ENCODE results near the gene CCDC159. TPM values are rescaled to one million over a fixed set of nuclear protein-coding genes. Genes with fewer than 3 reads are reported as not detected.
A peak's percentile ranks its signal among the peaks of the same experiment; 100 is the strongest.

CCDC159 gene
- total RNA-seq (2012; rRNA removed) (4.4 and 4.7 TPM in 2 replicates), polyA plus RNA-seq (2012; rRNA removed) (14.0 and 14.3 TPM in 2 replicates), Bru-seq, nascent RNA (percentile 51 among the genes with signal in this experiment), BruChase-seq, experiment 1, labeled RNA remaining after a 6-hour chase (percentile 60 among the genes with signal in this experiment), BruChase-seq, experiment 2, labeled RNA remaining after a 2-hour chase (percentile 49 among the genes with signal in this experiment)
- polyA plus RNA-seq (2012; cell fraction: cytosol; rRNA removed), result 10.4 and 13.2 TPM in 2 replicates
- 85.5 and 114 TPM in 2 replicates for polyA plus RNA-seq (2012; cell fraction: nucleus; rRNA removed; ENCODE audit: low replicate concordance)
- long read RNA-seq, partial matches to known transcripts, result 3 of 6 reads
- long read RNA-seq, other reads (novel, unspliced or antisense), result 2 of 6 reads

GRCh38 chr19:11346104-11346940 is at the start of gene CCDC159, which contains the start of gene TMEM205:
CCDC159 (plus strand) TSS chr19:11346519; CDS start chr19:11346607, 88 bp downstream.
TMEM205 (minus strand) TSS chr19:11346268; CDS start chr19:11345619, 649 bp downstream.
- H2BK15ac ChIP-seq (ENCODE audit: low read depth, low read length), result peak within 1 kb of the TSS; percentile 53
- peak within 1 kb of the TSS; percentile 93 for H3K14ac ChIP-seq (replicated peaks; ENCODE audit: low read depth, low read length)
- ChIA-PET POLR2A (ENCODE audit: unreplicated experiment) (interaction anchor here (0.6 kb wide), 1 partner anchor 68 kb away, joined by 6 read pairs; no protein-coding TSS in a partner anchor), CTCF (interaction anchor here (0.5 to 1.3 kb wide), 2 partner anchors 37 to 45 kb away, joined by 4 to 5 read pairs; no protein-coding TSS in a partner anchor)
- peak within 1 kb of the TSS; percentile 73 for H3K4me3 ChIP-seq (ENCODE audit: insufficient read depth, low read depth, low read length)
- H3K9ac ChIP-seq (ENCODE audit: low read depth, low read length), result peak within 1 kb of the TSS; percentile 83
- H3K56ac ChIP-seq (ENCODE audit: extremely low read depth, insufficient read depth, low read length), result peak within 1 kb of the TSS; percentile 81
- peaks cover 5% of the 10 kb centered on the region for H3K9me1 ChIP-seq (ENCODE audit: insufficient read depth, low read length)
- H3K18ac ChIP-seq (ENCODE audit: low read depth, low read length), result peak within 1 kb of the TSS; percentile 40
- peak within 1 kb of the TSS; percentile 94 for H3K4ac ChIP-seq (ENCODE audit: low read depth, low read length)
- H2BK5ac ChIP-seq (ENCODE audit: low read depth, low read length, poor library complexity, severe bottlenecking), result peak within 1 kb of the TSS; percentile 68
- H3K23ac ChIP-seq (ENCODE audit: low read depth, low read length), result peak within 1 kb of the TSS; percentile 83; the same call in 1 of the 2 replicates
- H4K91ac ChIP-seq (ENCODE audit: insufficient read depth, low read depth, low read length), result peak within 1 kb of the TSS; percentile 87
- peak within 1 kb of the TSS; percentile 84 to 92 for H4K8ac ChIP-seq (ENCODE audit: low read depth in 2 of 2, low read length in 2 of 2)
- peak within 1 kb of the TSS; percentile 87 for H2AK9ac ChIP-seq (replicated peaks; ENCODE audit: low read depth, low read length, poor library complexity)
- H2AFZ ChIP-seq (replicated peaks; ENCODE audit: low read length, poor library complexity), result peak within 1 kb of the TSS; percentile 97
- peaks cover 9% of the 10 kb centered on the region; the same call in 1 of the 2 replicates for H4K20me1 ChIP-seq (ENCODE audit: insufficient read depth, low read length)
- H3K4me1 ChIP-seq (ENCODE audit: control insufficient read depth, insufficient read depth, low read length), result peaks cover 8% of the 10 kb centered on the region
- peaks cover 10 to 23% of the 10 kb centered on the region in 2 experiments; a peak in 3 of 4 replicates for H3K79me1 ChIP-seq (ENCODE audit: low read depth in 1 of 2, low read length in 2 of 2)
- H2BK120ac ChIP-seq (ENCODE audit: low read depth, low read length), result peak within 1 kb of the TSS; percentile 83
- no peaks in the 10 kb centered on the region for H3K27me3 ChIP-seq (ENCODE audit: control insufficient read depth, insufficient read depth, low read length)
- dilution Hi-C loops (cut with HindIII; ENCODE audit: low sequenced_read_pairs, unreplicated experiment), result no loop called here
- in situ Hi-C loops (cut with MboI; ENCODE audit: low sequenced_read_pairs), result no loop called here
- DNase-seq, result peak; percentile 99
- H3K36me3 ChIP-seq (ENCODE audit: control insufficient read depth, insufficient read depth, low read length), result 0 out of 2 replicates have a peak, but pooled peaks cover 1% of the 10 kb centered on the region
- H2AK5ac ChIP-seq (ENCODE audit: low read depth, low read length), result peak within 1 kb of the TSS; percentile 89
- peak within 1 kb of the TSS; percentile 79 for H3K4me2 ChIP-seq (ENCODE audit: low read depth, low read length)
- intact Hi-C loops (cut with micrococcal nuclease), result loop anchor here (1.0 kb wide), 1 partner anchor 89 kb away; the partner anchor contains the start of genes ODAD3 and PRKCSH
- H4K5ac ChIP-seq (ENCODE audit: low read depth, low read length), result peak within 1 kb of the TSS; percentile 59
- H2BK20ac ChIP-seq (ENCODE audit: low read depth, low read length), result peak within 1 kb of the TSS; percentile 73
- BruUV-seq (replicated peaks), result no TSS peak
- peak within 1 kb of the TSS; percentile 80 for H3K27ac ChIP-seq (ENCODE audit: insufficient read depth, low read length)
- ATAC-seq (ENCODE audit: low read depth), result peak; percentile 96
- peaks cover 8% of the 10 kb centered on the region; the same call in 1 of the 2 replicates for H3K9me3 ChIP-seq (ENCODE audit: control insufficient read depth, insufficient read depth, low read length)
- WGBS, 2 experiments (ENCODE audit: extremely low coverage in 2 of 2, insufficient read length in 1 of 2), result 0% methylated on average over 11 of the region's 50 CpGs; no CpG with 5 or more reads in 1 of the 2 experiments
- TF ChIP-seq RAD21 (IDR thresholded peaks at IDR 0.05; ENCODE audit: low read length) (peak; percentile 17; the same call in 1 of the 2 replicates), RFX5 (IDR thresholded peaks at IDR 0.05; ENCODE audit: low read depth, low read length) (no peak; the same call in 1 of the 2 replicates), CHD1 (IDR thresholded peaks at IDR 0.05; ENCODE audit: low read depth, low read length) (no peak), NFE2L2 (IDR thresholded peaks at IDR 0.05; ENCODE audit: low read depth, low read length) (no peak; the same call in 1 of the 2 replicates), POLR2A (IDR thresholded peaks at IDR 0.05; ENCODE audit: low read depth, low read length) (peak; percentile 67), SMC3 (IDR thresholded peaks at IDR 0.05; ENCODE audit: low read depth, low read length) (no peak), MAZ (IDR thresholded peaks at IDR 0.05; ENCODE audit: borderline replicate concordance, low read depth, low read length) (peak; percentile 29; the same call in 1 of the 2 replicates), MXI1 (IDR thresholded peaks at IDR 0.05; ENCODE audit: borderline replicate concordance, low read depth, low read length) (0 out of 2 replicates have a peak, but pooled peaks have one; percentile 9), MAFK (IDR thresholded peaks at IDR 0.05; ENCODE audit: low read depth, low read length) (no peak), RCOR1 (IDR thresholded peaks at IDR 0.05; ENCODE audit: insufficient replicate concordance, low read length) (peak; percentile 84), USF2 (IDR thresholded peaks at IDR 0.05; ENCODE audit: low read depth, low read length) (0 out of 2 replicates have a peak, but pooled peaks have one; percentile 29), CEBPB (IDR thresholded peaks at IDR 0.05; ENCODE audit: low read depth, low read length) (peak; percentile 96), ELK1 (IDR thresholded peaks at IDR 0.05; ENCODE audit: borderline replicate concordance, low read depth, low read length) (no peak)

Data from IMR-90 (cell line).